Neutrophil (primary cell): Measurements from ENCODE around the gene GARNL3.
A peak's percentile ranks its signal among the peaks of the same experiment; 100 is the strongest.

Experiments
- H3K27ac ChIP-seq: fragments of 200-600 bp; sonication (generic); 2 replicates; pipeline ENCODE4 v1.5.1; 2016; ENCODE audit warnings: mild to moderate bottlenecking, moderate library complexity
- H3K27me3 ChIP-seq: fragments of 200-600 bp; sonication (generic); 2 replicates; pipeline ENCODE4 v1.6.0; 2016; ENCODE audit warnings: mild to moderate bottlenecking
- H3K36me3 ChIP-seq: fragments of 200-600 bp; sonication (generic); 2 replicates; pipeline ENCODE4 v1.5.1; 2017
- H3K4me1 ChIP-seq, 2 experiments: fragments of 200-600 bp in 1 of 2; sonication (generic) in 1 of 2; 1 replicate in 1 of 2; 2 replicates in 1 of 2; pipeline versions ENCODE4 v1.5.1 to v1.6.1; 2013 to 2016; ENCODE audit warnings: low read depth in 1 of 2, low read length in 1 of 2, mild to moderate bottlenecking in 1 of 2, moderate library complexity in 1 of 2; ENCODE audit not compliant: control insufficient read depth in 1 of 2, insufficient read depth in 1 of 2
- H3K4me3 ChIP-seq, 2 experiments: fragments of 200-600 bp in 1 of 2; sonication (generic) in 1 of 2; 1 replicate in 1 of 2; 2 replicates in 1 of 2; pipeline ENCODE4 v1.5.1; 2013 to 2016; ENCODE audit warnings: low read depth in 1 of 2, low read length in 1 of 2, mild to moderate bottlenecking in 1 of 2, moderate library complexity in 1 of 2
- H3K9me3 ChIP-seq: fragments of 200-600 bp; sonication (generic); 2 replicates; pipeline ENCODE4 v1.5.1; 2016
- CTCF ChIP-seq: fragments of 200-600 bp; sonication (generic); IDR thresholded peaks from 2 replicates; pipeline ENCODE4 v1.5.1; 2016; ENCODE audit warnings: antibody characterized with exemption

GARNL3 gene

GRCh38 chr9:127393645-127394044 is 129.1 kb downstream of the GARNL3 start:
- no peaks in the 10 kb centered on the region for H3K9me3 ChIP-seq
- no peak overlapping the region for H3K27ac ChIP-seq
- no peak for TF ChIP-seq CTCF
- peaks cover 25 to 35% of the 10 kb centered on the region in 2 experiments for H3K4me1 ChIP-seq
- peaks cover 31% of the 10 kb centered on the region for H3K27me3 ChIP-seq
- no peak overlapping the region for H3K4me3 ChIP-seq
- no peaks in the 10 kb centered on the region for H3K36me3 ChIP-seq

DNA sequence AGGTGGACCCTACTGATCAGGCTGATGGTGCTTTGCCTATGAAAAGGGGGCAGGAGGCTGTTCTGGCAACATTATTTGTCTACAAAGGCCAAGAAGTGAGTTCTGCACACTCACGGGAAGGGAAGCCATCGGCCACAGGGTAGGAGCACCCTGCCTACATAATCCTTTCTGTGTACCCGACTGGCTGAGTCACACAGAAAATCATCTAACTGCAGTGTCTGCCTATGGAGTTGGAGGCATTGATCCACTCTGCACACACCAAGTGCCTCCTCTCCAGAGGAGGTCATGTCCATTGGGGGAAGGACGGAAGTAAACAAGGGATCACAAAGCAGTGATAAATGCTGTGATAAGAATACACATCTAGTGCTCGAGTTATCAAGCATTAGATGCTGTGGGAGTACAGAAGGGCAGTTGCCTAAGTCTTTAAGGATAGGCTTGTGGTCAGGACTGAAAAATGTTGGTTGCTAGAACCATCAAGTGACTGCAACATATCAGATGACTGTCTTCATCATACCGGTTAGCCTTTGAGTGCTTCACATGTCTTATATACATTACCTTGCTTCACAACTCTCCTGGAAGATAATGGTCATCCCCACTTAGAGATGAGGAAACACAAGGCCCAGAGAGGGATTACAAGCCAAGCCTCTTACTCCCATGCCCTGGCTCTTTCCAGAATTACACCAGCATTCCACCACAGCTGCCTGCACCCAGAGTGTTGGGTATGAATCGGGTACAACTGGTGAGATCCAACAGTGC is 131.1 kb downstream of the GARNL3 start:
- no peak overlapping the region for H3K27ac ChIP-seq

DNA sequence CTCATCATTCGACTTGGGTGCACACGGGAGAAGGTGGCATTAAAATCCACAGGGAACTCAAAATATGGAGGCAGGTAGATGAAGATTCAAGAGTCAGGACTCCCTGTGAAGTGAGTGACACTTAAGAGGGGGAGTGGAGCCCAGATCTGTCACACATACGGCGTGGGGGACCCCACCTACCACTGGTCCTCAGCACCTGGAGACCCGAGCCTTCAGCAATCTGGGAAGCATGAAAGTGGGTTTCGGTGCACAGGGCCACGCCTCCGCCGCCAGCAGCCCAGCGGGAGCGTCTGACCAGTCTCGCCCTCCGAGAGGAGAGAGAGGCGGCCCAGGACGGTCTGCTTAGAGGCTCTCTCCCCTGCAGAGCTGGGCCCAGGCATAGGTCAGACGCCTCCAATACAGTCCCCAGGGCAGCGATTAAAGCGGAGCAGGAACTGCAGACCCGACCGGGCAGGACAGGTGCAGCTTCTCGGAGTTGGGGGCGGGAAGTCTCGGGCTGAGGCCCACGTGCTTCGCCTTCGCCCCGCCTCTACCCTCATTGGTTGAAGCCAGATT is 131.8 kb downstream of the GARNL3 start:
- H3K27me3 ChIP-seq, result peaks cover 37% of the 10 kb centered on the region

More for the DNA sequence above, 131.1 kb downstream of the GARNL3 start:
- Histone ChIP-seq H3K4me3 (peak overlapping the region; percentile 64 to 95), H3K27me3 (peaks cover 37% of the 10 kb centered on the region), H3K36me3 (no peaks in the 10 kb centered on the region), H3K4me1 (peaks cover 19 to 23% of the 10 kb centered on the region in 2 experiments), H3K9me3 (no peaks in the 10 kb centered on the region)
- no peak for TF ChIP-seq CTCF

GRCh38 chr9:127396808-127397645 is 132.5 kb downstream of the GARNL3 start, which contains the start of gene SLC2A8:
SLC2A8 (plus strand) TSS chr9:127397169; CDS start chr9:127397231, 62 bp downstream.
- peak within 1 kb of the TSS; percentile 64 to 95 for H3K4me3 ChIP-seq
- no peaks in the 10 kb centered on the region for H3K36me3 ChIP-seq
- TF ChIP-seq CTCF, result no peak
- peaks cover 37% of the 10 kb centered on the region for H3K27me3 ChIP-seq
- no peaks in the 10 kb centered on the region for H3K9me3 ChIP-seq
- H3K4me1 ChIP-seq, result peaks cover 19 to 21% of the 10 kb centered on the region in 2 experiments
- H3K27ac ChIP-seq, result peak within 1 kb of the TSS; percentile 40

More for the DNA sequence above, 131.8 kb downstream of the GARNL3 start:
- no peak for TF ChIP-seq CTCF
- Histone ChIP-seq H3K9me3 (no peaks in the 10 kb centered on the region), H3K27ac (no peak overlapping the region), H3K4me3 (peak overlapping the region; percentile 64 to 95), H3K36me3 (no peaks in the 10 kb centered on the region), H3K4me1 (peaks cover 19 to 21% of the 10 kb centered on the region in 2 experiments)

- Histone ChIP-seq H3K27me3 (peaks cover 37% of the 10 kb centered on the region), H3K27ac (no peak overlapping the region), H3K9me3 (no peaks in the 10 kb centered on the region), H3K36me3 (no peaks in the 10 kb centered on the region), H3K4me1 (peaks cover 19 to 21% of the 10 kb centered on the region in 2 experiments), H3K4me3 (peak overlapping the region; percentile 64 to 95)
- no peak for TF ChIP-seq CTCF
Observed at GRCh38 chr9:127397646-127398274, 133.2 kb downstream of the GARNL3 start.
